Activated CD4-positive, alpha-beta T cell treated with anti-CD3 and anti-CD28 coated beads, Interleukin-2, Interleukin-6, amounts not matched to agents 100 ng/mL and 50 ng/mL, durations not matched to agents 16 hours and 8 hours (primary cell): Measurements from ENCODE around the gene ELAVL4.

ENCODE experiments used
- DNase-seq: peaks from one replicate; pipeline ENCODE4 v3.0.0-alpha.2; 2020

ELAVL4 gene

DNA sequence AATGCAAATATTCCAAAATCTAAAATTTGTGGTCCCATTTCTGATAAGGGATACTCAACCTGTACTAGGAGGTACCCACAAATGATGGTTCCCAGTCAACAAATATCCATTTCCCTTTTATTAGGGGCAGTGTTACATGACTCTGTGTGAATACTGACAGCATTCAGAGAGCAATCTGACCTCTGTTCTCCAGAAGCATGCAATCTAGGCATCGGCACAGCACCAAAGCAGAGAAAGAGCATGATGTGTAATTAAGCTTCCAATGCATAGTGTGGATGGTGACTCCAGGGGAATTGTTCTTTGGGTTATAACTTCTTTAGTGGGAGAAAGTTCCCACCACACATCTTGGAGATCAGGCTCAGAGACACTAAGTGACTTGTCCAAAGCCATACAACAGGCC is 71.6 kb downstream of the ELAVL4 start:
- no peak for DNase-seq

DNA sequence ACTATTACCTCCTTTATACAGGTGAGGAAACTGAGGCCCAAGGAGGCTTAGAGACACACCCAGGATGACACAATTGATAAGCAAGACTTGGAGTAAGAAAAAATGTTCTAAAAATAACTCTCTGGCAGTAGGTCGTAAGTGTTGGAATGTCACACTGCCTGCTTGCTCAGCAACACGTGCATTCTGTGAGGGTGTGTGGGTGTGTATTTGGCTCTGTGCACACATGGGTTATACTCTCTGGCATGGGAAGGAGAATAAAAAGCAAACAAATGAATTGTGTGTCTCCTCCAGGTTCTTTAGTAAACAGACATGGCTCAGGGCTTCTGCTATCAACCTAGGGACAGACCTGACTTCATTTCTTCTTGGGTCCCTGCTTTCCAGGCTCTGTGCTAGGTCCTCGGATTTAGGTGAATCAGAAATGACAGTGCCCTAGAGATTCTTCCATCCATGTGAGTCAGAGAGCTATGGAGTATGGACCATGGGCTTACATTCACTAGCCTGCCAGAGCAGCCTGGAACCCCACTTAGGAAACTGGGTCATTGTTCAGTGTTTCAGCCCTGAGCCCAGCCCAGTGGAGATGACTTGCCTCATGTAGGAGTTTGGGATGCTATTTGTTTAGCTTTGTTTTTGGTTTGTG is 72.4 kb downstream of the ELAVL4 start:
- no peak for DNase-seq

DNA sequence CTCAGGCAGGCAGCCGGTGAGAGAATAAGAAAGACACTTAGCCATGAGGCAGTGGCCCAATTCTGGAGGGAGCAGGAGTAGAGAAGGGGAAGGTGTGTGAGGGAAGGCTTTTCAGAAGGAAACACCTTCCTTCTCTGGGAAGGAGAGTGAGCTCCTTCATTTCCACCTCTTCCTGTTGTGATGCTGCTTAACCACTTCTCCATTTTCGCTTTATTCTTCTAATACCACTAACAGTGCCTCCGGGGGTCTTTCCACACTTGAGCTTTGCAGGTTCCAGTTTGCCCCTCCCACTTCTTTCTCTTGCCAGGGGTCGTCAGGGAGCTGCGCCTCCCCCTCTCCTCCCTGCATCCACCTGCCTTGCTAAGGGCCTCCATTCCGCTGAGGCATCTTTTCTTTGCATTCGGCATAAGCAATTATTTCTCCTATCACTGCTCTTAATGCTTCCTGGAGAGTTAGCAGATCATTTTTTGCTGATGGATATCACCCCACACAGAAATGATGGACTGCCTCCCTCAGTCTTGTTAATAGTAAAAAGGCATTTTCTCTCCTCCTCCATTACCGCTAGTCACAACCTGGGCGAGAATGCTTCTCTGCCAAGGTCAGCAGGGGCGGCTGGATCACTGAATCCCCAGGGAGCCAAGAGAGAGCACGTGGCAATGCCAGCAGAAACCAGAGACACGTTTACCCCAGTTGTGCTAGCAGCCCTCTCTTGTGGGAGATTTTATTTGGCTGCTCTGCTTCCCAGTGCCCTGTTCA is 74.8 kb downstream of the ELAVL4 start:
- no peak for DNase-seq

DNA sequence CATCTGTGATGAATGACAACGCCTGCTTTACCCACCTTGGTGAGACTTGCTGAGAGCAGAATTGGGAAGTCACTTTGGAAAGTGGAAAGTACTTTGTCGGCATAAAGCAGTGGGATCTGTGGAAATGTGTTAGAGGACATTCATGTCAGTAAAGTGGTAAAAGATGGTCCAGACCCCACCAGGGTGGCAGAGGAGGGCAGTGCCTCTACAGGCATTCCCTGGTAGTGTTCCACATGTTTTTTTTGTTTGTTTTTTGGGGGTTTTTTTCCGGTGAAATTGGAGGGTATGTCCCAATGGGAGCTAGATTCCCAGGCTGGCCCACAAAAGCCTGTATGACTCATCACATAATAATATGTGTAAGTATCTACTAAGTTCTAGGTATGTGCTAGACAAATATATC is 80.6 kb downstream of the ELAVL4 start:
- DNase-seq = no peak

DNA sequence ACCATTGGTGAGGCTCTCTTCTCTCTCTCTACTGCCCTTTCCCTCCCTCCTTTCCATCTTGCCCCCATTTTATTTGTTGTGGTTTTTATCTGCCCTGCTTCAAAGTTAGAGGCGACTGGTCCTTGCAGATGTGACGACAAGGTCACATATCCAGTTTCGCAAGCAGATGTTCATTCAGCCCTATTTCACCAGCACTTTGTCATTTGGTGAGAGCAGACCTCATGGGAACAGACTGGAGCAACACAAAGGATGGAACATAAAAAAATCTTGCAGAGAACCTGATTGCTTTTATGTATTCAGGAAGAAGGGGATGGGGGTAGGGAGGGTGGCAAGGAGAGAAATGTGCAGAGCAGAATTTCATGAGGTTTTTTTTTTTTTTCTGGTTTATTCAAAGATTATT is 84.3 kb downstream of the ELAVL4 start:
- no peak for DNase-seq

DNA sequence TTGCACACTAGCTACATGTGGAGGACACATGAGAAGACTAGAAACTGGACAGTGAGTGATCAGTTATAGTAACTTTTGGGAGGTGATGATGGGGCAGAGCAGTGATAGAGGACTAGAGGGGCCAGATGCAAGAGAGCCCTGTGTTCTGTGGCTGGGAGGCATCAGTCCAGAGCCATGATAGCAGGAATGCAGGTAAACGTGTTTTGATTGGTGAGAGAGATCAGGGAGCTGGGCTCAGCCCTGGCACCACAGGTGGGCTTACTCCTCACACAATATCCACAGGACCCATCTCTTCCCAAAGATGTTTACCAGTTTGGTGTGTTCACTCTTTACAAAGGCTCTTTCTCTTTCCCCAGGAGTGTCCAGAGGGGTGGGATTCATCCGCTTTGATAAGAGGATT is 86.5 kb downstream of the ELAVL4 start:
- DNase-seq = no peak

DNA sequence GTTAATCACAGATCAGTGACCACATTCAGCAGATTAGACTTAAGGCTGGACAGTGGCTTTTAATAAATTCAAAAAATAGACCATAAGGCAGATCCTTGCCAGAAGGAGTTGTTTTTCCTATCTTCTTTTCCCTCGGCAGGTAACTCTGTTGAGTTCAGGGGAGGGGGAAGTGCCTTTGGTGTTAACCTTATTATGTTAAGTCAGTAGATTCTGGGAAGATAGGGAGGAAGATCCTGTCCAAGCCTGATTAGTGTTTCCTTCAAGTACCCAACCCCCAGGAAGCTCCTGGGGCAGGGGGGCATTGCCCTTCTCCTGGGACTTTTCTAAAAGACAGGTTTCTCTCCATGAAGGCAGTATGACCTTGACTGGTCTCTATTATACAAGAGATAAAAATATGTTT is 87.4 kb downstream of the ELAVL4 start:
- no peak for DNase-seq

DNA sequence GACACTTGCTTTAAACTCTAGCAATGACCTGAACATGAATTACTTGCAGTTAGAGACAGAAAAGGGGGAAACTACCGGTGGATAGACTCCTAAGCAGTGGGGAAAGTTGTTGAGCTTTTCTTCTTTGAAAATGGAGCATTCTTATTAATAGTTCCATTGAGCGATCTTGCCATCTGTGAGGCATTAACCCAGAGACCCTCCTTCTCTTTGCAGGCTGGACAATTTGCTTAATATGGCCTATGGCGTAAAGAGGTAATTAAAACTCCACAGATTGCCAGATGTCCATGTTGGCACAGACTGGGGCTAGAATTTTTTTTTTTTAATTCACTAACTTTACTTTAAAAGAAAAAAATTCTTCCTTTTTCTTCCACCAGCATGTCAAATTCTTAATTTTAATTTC is 88.5 kb downstream of the ELAVL4 start:
- no peak for DNase-seq

DNA sequence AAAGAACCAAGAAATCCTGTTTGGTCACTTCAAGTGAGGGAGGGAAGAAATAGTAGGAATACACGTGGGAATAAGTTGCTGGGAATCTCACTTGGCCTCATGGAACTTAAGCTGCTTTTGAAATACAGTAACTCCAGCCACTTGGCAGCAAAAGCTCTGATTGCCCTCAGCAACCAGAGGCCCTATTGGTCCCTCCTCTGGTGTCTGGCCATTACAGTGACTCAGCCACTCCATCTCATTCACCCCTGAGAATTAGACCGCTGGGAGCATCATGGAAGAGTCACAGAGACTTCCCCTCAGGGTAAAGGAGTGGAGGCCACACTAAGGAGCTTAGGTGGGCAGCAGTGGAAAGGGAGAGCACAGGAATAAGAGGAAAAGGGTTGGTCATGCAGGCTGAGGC is 99.6 kb downstream of the ELAVL4 start:
- DNase-seq = no peak

DNA sequence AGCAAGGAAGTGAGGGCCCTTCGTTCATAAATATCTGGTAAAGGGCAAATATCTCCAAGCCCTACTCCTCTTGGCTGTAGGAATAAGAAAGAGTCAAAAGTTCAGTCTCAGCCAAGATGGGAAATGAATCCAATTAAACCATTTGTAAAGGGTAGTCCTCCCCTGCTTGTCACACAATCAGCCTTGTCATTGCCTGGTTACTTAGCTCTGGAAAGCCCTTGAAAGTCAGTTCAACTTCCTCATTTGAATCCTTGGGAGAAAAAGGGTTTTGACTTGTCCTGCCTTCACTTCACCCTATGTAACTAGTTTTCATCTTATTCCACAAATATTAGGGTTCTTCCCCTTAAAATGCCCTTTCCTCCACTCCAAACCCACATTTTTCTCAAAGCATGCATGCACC is 100.0 kb downstream of the ELAVL4 start:
- DNase-seq = no peak

DNA sequence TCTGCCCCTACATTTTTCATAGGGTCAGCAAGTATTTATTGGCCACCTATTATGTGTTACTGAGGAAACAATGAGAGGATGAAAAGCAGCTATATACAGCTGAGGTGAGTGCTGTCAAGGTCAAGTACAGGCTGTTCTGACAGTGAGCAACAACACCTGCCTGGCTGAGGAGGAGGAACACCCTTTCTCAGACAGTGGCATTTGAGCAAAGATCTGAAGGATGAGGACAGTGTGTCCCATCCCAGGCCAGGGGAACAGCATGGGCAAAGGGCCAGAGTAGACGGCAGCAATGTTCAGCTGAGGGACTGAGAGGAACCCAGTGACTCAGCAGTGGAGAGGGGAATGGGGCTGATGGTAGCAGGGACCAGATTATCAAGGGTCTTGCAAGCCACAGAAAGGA is 101.0 kb downstream of the ELAVL4 start:
- no peak for DNase-seq

DNA sequence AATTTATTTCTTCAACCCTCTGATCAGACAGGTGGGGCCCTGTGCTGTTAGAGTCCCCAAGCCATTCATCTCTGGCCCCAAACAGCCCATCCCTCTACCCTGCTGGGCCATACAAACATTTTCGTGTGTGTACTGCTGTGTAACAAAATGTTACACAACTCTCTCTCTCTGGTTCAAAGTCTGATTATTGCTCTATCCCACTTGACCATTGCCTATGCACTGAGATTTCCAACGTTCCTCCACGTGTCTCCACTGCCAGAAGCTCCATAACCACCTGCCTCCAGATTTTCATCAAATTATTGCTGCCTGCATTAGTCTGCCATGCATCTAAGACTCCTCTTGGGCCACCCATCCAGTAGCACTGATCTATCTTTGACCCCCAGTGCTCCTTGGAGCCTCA is 104.8 kb downstream of the ELAVL4 start:
- DNase-seq = no peak

DNA sequence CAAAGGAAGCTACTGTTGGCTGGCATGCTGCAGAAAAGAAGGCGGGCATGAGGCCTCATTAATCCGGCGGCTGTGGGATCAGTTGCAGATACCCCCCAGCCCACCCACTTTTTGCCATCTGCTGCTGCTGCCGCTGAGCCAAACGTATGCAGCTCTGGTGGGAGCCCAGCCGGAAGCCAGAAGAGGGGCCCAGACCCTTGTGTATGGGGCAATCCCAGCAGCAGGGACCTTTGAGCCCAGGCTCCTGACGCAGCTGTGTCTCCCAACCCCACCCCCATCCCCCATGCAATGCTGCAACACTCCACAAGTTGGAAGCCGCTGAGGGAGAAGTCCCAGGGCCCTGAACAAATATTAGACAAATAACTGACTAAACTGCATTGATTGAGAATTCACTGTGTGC is 106.0 kb downstream of the ELAVL4 start:
- no peak for DNase-seq

DNA sequence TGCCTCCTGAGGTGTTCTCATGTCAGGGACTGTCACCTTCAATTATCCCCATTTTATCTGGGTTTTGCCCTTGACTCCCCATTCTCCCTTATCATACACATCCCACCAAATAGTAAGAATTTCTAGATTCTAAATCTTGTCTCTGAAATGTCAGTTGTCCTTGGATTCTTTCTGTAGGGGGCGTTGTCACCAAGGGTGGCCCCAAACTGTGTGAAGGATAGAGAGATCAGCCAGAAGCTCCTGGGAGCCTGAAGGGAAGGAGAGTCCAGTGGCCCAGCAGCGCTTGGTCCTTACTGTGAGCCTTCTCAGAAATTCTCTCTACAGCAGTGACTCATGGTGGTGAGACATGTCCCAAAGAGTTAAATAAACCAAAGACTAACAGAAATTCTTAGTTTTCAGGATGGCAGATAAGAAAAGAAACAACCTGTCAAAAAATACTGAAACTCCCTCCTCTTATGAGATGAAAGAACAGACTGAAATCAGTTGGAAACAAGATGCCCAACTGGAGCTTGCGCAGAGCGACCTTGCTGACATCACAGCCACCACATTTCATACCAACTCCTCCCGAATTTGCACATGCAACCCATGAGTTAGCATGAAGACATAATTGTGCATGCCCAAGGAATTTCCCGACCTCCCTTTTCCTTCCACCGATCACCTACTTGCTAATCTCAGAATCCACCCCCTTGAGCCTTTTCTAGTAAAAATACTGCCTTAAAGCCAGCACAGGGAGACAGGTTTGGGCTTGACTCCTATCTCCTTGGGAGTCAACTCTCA is 109.8 kb downstream of the ELAVL4 start:
- no peak for DNase-seq

DNA sequence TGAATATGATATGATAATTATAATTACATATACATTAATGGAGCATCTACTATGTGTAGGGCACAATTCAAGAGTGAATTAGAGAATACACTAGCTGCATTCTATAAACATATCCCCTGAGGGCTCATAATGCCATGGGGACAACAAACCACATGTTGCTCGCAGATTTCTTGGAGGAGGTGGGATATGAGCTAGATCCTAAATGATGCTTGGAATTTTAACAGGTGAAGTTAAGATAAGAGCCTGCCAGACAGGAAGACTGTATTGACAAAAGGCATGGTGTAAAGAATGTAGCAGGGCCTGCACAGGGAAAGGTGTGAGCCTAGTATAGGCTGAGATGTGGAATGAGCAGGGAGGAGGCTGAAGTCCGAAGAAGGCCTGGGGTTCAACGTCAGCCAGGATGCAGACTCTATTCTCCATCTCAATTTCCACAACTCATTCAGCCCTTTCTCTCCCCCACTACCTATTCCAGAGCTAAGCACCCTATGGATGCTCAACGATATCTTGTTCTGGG is 120.2 kb downstream of the ELAVL4 start:
- DNase-seq = no peak

DNA sequence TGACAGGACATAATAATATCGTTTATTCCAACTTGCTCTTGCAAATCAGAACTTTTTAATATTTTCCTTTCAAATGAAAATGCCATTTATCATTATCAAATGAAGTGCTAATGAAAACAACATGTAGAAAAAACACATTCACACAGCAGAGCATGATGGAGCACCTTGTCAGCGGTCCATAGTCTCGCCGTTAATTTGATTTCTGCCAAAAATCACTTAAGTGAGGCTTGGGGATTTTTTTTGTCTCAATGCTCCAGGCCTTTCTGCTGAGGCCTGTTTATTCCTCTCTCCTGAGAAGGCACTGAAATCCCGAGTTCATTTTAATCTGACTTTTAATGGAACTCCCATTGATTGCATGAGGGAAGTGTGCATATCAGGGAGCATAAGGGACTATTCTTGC is 122.5 kb downstream of the ELAVL4 start:
- no peak for DNase-seq

DNA sequence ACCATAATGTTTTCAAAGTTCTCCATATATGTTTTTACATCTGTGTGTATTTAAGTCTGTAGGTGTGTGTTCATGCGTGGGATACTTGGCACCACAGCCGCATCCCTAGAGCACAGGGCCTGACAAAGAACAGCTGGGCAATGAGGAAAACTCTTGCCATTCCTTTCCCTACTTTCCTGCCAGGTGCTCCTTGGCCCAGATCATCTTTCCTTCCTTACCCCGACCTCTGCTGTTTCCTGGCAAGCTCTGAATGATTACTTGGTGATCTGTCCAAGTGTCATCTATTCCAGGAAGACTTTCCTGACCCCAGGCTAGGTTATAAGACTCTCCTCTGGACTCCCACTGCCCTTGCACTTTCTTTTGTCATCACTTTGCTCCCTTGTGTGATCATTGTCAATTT is 123.6 kb downstream of the ELAVL4 start:
- DNase-seq = no peak

DNA sequence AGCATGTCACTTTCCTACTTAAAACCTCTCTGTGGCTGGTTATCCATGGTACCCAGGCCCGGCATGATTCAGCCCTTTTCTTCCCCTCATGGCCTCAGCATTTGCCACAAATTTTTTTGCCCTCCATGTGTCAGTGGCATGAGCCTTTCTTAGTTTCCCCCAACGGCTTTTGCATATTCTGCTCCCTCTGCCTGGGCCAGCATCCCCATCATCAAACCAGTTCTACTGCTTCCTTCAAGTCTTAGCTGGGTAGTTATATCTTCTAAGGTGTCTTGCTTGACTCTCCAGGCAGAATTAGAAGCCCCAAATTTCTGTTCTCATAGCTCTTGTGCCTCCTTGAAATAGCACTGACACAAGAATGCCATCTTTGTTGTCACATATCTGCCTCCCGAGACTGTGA is 127.9 kb downstream of the ELAVL4 start:
- DNase-seq = no peak

DNA sequence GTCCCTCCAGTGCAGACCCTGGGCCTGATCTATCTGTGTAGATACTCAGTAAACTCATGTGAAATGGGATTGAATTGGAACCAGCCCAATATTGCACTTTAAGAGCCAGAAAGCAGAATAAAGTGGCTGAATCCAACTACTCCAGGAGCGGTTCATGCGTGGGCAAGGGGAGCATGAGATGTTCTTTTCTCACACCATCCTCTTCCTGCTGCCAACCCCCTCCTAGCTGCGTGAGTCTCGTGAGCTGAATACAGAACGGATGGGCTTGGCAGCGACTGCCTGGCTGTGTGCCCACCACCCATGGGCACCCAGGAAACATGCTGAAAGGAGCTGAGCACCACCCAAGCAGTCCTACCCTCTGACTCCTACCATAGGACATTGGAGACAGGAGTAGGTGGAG is 128.3 kb downstream of the ELAVL4 start:
- DNase-seq = no peak

DNA sequence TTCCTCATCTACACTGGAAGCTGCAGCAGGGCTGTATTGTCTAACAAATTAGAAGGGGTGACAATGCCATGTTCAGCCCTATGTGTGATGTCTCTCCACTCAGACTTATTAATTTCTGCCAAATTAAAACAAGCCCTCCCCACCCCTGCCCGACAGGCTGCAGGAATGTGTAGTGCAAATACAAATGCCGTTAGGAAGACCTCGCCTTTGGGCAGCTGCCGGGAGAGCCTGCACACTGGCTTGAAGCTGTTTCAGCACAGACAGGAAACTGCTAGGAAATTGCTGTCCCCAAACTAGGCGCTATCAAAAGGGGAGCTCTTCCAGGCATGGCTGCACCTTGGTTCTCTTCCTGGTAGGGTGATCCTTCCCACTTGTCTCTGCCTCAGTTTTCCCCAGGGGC is 135.2 kb downstream of the ELAVL4 start:
- DNase-seq = no peak

DNA sequence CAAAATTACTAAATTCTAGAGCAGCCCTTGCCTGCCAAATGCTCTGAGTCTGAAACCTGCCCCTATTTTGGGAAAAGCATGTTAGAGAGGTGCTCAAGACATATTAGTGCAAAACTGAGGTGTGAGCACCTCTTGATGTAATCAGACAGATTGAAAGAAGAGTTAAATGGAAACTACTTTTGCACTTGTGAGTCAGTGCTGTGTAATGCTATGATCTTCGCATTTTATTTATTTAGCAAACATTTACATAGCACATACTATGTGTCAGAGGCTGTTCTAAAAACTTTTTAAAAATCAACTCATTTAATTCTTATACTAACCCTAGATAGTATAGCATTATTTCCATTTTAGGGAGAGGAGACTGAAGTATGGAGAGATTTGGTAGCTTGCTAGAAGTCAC is 138.1 kb downstream of the ELAVL4 start:
- no peak for DNase-seq

DNA sequence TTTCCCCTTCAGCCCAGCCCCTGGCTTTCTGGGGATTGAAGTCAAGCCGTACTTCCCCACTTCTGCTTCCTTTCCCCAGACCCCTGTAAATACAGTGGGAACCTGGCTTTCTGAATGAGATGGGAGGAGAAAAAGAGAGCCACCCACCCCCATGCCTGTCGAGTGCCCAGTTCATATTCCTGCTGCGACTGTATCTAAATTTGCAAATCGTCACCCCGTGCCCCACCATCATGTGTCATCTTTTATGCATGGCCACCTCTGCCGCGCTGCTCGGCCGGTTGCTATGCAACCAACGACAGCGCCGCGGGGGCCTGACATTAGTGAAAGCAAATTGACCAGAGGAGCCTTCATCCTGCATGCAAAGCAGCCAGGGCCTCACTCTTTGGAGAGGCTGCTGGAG is 143.0 kb downstream of the ELAVL4 start:
- no peak for DNase-seq

DNA sequence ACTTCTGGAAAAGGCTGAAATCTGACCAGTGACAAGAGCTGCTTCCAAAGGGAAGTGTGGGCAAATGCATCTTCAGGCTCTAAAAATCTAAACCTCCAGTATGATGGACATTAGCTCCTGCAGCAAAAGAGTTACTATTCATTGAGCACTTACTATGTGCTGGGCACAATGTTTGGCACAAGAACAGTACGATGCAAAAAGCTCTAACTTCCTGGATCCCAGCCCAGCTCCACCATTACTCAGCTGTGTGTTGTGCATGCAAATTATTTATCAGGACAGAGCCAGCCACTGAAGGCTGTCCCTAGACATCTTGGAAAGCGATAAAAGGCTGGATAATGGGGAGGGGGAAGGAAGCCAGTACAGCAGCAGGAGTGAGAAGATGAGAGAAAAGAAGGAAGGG is 143.5 kb downstream of the ELAVL4 start:
- DNase-seq = no peak
